NCI-H2227 (cell line): Measurements from ENCODE around the gene DSCAML1.
"Not testable (repeated sequence)": the region's sequence is repeated elsewhere in the genome, so short reads cannot be mapped to it uniquely, and the experiment has no call there.

ENCODE experiments used
- DNase-seq: peaks from one replicate; lab custom pipeline; 2025; ENCODE audit not compliant: unreplicated experiment; lab: John Stamatoyannopoulos, UW

DSCAML1 gene

GRCh38 chr11:117459123-117459978 is 337.7 kb downstream of the DSCAML1 start:
- DNase-seq = no peak

DNA sequence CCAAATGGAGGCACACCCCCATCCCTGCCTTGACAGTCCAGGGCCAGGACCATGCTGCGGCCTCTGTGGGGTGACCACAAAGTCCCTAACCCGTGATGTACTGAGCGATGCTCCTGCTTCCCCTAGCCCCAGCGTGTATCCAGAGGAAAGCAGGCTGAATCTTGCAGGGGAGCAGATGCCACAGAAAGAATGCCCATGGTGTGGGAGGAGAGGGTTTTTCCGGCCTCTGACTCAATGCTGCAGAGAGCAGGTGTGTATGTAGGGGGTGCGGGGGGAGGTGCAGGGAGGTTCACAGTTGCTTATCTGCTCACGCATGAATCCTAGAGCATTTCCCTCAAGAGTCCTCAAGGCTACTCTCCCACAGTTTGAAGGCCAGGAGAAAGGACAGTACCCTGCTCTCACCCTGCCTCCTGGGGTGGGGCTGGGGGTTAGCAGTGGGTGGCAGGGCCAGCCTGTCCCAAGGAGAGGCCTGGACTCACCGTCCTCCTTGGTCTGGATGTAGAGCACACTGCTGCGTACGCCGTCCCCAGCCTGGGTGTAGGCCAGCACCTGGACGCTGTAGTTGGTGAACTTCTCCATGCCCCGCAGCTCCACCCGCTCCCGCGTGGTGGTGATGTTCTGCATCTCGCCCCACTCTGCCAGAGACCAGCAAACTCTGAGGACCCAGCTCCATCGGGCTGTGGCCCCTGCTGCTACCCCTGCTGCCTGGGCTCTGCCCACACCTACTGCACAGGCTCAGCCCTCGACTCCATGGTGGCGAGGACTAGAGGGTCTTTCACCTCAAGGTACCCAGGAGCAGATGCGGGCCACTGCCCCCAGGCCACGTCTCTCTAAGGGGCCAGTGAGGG is 338.5 kb downstream of the DSCAML1 start:
- no peak for DNase-seq

DNA sequence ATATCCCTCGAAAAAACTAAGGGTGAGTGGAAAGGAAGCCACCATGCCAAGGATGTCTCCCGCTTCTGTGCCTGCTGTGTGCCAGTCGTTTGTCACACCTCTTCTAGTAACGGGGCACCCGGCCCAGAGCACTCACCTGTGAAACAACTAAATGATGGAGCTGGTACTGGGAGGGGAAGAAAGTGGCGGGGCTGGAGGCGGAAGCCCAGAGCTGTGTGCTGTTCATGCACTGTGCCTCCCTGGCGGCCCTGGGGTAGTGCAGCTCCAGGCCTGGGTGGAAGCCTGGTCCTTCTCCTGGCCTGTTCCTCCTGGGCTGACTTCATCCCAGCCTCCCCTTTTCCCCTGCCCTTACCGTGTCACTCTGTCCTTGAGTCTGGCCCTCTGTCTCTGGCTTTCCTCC is 339.2 kb downstream of the DSCAML1 start:
- no peak for DNase-seq

GRCh38 chr11:117457031-117457785 is 339.8 kb downstream of the DSCAML1 start:
- no peak for DNase-seq

DNA sequence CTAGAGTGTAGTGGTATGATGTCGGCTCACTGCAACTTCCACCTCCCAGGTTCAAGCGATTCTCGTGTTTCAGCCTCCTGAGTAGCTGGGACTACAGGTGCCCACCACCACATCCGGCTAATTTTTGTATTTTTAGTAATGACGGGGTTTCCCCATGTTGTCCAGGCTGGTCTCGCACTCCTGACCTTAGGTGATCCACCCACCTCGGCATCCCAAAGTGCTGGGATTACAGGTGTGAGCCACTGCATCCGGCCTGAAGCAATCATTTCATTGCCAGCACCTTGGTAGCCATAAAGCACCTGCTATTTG is 340.3 kb downstream of the DSCAML1 start:
- DNase-seq = not testable (repeated sequence)

DNA sequence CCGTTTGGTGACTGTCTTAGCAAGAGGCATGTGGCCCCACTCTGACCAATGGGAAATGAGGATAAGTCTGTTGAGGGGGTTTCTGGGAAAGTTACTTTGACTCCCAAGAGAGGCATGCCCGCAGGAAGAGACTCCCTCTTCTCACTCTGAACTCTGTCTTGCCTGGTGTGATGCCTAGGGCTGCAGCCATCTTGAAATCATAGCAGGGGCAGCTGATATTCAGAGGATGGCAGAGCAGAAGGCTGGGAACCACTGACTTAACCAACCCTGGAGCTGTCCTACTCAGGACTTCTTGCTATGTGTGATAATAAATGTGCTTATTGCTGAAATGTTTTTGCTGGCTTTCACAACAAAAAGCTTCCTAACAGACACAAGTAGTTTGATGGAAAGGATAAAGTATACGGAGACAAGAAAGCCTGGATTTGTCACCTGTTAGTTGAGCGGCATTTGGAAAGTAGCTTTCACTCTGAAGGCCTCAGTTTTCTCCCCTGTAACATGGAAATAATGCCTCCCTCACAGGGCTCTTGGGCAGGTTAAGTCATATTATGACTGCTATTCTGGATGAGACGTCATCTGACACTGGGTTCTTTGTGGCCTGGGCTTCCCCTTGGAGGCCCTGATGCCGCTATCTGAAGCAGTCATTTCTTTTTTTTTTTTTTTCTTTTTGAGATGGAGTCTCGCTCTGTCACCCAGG is 340.8 kb downstream of the DSCAML1 start:
- DNase-seq = no peak

DNA sequence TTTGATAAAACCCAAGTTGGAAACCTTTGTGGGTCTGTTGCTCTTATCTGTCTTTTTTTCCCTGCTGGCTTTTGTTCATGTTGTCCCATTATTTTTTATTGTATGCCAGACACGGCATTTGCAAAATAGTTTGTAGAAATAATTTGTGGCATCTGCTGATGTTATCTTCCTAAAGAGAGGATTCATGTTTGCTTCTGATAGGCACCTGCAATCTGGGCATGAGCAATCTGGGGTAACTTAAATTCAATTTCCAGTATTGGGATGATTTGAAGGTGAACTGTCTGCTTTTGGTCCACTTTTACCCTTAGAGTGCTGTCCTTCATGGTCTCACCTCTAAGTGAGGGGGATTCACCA is 342.5 kb downstream of the DSCAML1 start:
- no peak for DNase-seq

DNA sequence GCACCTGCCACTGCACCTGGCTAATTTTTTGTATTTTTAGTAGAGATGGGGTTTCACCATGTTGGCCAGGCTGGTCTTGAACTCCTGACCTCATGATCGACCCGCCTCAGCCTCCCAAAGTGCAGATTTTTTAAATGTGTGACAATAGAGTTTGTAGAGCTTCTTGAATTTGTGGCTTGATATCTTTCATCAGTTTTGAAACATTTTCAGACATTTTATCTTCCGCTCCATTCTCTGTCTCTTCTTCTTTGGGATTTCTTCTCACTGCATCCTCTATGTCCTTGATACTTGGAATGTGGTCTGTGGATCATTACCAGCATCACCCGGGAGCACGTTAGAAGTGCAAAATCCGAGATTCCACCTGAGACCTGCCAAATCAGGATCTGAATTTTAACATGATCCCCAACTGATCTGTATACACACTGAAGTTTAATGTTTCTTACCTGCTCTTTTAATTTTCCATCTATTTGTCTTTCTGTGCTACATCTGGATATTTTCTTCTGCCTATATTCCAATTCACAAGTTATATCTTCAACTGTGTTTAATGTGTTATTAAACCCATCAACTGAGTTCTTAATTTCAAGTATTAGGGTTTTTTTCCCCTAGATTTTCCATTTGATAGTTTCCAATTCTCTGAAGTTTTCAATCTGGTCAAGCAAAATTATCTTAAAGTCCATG is 343.0 kb downstream of the DSCAML1 start:
- DNase-seq = no peak

- DNase-seq = no peak
Observed at GRCh38 chr11:117449111-117449693, 347.8 kb downstream of the DSCAML1 start.

DNA sequence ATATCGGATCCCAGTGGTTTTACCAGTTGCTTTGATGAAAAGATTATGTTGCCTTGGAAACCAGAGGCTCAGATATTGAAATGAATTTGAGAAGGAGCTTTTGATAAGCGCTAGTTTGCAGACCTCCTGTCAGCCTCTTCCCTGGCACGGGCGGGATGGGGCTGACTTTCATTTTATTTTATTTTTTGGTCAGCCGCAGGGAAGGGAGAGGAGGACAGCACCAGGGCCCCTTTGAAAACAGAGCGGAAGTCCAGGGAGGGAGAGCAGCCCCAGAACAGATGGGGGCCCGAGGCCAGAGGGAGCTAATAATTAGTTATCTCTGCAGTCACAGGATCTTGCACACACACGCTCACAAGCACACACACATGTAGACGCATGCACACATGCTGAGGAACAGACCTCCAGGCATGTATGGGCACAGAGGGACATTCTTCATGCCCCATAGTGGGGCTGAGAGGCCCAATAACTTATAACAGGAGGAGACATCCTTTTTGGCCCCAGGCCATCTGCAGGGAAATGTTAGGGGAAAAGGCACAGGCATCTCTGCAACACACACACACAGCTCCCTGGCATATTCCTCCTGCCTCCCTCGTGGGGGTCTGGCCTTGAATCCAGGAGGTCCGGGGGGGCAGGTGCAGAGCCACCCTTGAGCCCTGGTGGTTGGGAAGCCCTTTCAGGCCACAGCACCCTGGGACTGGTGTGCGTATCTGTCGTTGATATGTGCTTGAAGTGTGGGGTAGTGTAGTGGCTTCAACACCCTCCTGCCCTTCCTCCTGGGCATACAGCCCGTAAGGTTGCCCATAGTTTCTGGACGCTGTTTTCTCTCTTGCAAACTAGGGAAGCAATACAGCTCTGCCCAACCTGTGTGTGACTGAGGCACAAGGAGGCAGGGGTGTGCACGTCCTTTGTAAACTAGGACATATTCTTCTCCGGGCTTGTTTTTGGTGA is 352.0 kb downstream of the DSCAML1 start:
- peak; percentile 54 for DNase-seq

DNA sequence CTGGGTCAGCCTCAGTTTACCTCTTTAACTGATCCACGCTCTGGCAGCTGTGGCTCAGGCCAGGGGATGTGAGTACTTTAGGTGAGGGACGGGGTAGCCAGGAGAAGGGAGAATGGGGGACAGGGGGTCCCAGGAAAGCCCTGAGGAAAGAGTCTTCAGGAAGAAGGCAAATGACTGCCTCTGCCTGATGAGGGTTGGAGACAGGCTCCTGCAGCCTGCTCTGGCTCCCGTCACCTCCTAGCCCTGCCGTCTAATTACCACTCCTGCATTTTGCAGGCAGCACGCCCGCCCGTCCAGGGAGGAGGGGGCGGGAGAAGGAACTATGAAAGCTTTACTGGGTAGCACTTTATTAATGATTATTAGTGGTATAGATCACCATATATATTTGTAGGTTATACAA is 352.8 kb downstream of the DSCAML1 start:
- DNase-seq = peak; percentile 54

GRCh38 chr11:117443266-117444186 is 353.5 kb downstream of the DSCAML1 start:
- DNase-seq = peak; percentile 29

- no peak for DNase-seq
Observed at GRCh38 chr11:117442869-117443239, 354.2 kb downstream of the DSCAML1 start.

DNA sequence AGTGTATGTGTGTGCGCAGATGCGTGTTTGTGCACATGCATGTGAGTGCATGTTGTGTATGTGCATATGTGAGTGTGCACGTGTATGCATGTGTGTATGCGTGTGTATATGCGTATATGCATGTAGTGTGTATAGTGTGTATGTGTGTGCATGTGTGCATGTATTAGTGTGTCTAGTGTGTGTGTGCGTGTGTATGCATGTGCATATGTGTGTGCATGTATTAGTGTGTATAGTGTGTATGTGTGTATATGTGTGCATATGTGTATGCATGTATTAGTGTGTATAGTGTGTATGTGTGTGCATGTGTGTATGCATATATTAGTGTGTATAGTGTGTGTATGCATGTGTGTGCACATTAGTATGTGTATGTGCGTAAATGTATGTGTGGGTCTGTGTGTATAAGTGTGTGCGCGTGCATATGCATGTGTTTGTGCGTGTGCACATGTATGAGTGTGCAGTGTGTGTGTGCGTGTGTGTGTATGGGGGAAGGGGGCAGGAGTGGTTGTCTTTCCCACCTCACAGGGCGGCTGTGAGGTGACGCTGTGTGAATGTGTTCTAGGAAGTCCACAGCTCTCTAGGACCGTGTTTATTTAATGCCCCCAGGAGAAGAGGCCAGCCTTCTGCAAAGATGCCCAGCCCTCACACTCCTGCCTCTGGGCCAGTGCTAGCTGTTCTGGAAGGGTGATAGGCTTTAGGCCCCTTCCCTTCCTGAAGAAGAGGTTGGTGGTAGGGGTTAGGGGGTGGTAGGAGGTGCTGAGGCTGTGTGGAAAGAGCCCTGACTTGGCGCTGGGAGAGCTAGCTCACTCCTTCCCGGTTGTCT is 354.8 kb downstream of the DSCAML1 start:
- DNase-seq = no peak

DNA sequence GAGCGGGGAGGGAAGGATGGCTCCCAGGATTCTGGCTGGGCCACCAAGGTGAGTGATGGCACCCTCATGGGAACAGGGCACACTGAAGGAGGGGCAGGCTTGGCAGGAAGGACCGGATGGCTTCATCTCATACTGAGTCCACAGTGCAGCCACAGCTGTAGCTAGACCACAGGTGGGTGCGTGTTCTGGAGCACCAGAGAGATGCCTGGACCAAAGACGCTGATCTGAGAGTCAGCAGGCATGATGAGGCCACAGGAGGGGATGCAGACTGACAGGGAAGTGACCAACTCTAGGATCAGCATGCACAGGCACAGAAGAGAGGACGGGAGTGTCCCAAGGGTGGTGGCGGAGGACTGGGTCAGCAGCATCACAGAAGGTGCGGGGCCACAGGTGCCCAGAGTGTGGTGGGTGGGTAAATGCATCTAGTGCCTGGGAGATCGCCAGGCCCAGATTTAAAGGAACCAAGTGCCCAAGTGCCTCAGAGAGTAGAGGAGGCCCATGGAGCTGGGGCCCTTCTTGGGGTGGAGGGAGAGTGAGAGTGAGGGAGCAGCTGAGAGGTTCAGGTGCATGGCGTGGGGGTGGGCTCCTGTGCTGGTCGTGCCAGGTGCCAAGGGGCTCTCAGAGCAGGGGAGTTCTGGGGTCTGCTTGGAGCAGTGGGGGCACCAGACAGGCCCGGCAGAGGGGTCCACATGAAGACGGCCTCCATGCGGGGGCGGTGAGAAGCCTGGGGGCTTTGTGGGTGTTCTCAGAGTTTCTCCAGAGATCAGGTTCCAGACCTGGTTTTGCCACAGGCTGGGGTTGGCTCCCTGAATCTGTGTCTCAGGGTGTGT is 355.7 kb downstream of the DSCAML1 start:
- no peak for DNase-seq

- DNase-seq = no peak
Observed at GRCh38 chr11:117440258-117440657, 356.8 kb downstream of the DSCAML1 start.
